Stimulated activated CD4-positive, alpha-beta T cell treated with anti-CD3 and anti-CD28 coated beads, Interleukin-15, amount 100 ng/mL, for 24 hours (primary cell): Measurements from ENCODE around the gene MXD4.

ENCODE experiments used
- DNase-seq: peaks from one replicate; pipeline ENCODE4 v3.0.0-alpha.2; 2020

MXD4 gene

DNA sequence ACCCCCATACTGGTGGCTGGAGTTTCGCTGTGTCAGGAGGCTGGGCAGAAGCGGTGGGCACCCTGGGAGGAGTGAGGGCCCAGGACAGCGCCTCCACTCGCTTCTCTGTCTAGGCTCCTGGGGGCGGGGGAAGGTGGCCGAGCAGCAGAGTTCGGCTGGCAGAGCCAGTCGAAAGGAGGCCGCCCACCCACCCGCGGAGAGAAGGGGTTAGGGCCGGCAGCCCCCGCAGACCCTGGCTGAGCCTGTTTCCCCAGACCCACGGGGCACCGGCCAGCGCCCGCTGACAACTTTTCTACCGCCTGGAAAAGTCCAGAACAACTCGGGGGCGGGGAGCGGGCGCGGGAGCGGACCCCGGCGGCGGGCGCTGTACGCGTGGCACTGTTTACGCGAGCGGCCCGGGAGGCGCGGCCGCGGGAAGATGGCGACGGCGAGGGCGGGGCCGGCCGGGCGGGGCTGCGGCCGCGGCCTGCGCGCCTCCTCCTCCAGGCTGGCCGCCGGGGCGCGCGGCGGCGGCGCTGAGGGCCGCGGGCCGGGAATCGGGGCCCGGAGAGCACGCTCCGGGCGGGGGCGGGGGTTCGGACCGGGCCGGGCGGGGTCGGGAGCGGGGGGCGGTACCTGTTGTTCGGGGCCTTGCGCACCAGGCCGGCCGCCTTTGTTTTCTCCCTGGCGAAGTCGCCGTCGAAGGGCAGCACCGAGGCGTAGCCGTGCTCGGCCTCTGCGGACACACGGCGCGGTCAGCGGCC, 628 bp downstream of the MXD4 start:
- peak; percentile 71 for DNase-seq

DNA sequence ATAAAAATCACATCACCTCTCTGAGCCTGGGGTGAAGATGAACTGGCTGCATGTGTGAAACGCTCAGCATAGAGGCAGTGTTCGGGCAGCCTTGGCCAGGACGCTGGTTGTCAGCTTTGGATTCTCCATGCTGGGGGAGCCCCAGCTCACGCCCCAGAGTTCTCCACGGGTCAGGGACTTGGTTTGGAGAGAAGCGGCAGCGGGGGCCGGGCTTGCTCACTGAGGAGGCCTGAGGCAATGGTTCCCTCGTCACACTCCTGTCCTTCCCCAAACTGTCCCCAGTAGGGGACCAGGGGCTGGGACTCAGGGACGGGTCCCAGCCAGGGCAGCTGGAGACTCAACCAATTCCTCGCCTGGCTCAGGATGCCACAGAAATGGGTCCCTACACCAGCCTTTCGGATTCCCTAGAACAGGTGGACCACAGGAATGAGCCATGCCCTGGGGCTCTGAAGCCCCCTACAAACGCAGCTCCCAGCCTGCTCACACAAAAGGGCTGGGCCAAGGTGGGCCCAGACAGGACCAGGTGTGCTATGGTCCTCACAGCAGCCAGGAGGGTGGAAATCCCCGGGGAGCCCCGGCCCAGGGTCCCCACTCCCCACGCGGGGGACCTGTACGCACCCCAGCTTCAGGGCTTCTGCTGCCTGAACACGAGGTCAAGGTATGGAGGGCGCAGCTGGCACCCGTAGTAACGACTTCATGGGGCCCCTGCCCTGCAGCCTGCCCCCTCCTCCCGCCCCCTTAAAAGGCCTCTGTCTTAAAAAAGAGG, 1.4 kb downstream of the MXD4 start:
- DNase-seq = no peak

DNA sequence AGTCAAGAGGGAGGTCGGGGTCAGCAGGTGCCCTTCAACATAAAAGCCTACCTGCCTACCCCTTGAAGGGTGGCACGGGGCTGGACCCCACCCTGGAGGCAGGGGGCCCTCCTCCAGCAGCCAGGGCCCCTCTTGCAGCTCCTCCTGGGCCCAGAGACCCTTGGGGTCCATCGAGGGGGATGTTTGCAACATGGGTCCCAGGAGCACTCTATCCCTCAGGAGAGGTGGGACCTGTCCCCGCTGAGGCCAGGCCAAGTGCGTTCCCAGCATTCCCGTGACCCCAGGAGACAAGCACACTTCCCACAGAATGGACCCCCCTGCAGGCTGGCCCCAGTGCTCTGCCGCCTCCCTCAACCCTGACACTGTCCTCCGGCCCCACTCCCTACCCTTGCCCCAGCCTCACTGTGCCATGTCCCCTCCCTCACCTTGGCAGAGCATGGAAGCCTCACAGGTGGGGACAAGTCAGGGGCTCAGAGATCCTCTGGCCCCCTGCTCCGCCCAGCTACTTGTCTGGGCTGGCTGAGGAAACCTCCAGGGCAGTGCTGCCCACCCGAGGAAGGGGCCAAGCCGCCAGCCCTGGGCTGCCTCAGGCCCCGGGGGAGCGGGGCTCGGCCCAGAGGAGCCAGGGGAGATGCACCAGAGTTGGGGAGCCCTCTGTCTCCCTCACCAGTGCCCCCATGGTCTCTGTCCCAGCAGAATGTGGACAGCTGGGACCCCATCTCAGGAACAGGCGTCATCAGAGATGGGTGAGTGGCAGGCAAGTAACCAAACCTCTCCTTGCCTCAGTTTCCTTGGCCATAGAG, 2.2 kb downstream of the MXD4 start:
- DNase-seq = peak; percentile 1

DNA sequence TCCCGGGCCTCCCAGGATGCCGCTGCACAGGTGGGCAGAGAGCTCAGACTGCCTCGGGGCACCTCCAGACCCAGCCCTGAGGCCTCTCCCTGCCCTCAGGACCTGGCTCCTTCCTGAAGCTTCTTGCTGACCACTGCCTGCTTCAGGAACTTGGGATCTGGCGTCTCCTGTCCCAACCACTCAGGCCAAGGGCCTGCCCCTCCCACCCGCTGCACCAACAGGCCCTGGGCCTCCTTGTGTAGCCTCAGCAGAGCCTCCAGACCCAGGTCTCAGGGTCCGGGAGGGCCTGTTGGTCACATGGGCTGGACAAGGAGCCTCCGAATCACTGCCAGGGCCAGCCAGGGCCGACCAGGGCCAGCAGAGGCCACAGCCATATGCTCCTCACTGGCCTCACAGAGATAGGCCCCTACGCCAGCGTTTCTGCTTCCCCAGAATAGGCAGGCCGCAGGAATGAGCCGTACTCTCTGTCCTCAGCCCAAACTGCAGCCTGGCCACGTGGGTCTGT, 2.8 kb downstream of the MXD4 start:
- DNase-seq = no peak

DNA sequence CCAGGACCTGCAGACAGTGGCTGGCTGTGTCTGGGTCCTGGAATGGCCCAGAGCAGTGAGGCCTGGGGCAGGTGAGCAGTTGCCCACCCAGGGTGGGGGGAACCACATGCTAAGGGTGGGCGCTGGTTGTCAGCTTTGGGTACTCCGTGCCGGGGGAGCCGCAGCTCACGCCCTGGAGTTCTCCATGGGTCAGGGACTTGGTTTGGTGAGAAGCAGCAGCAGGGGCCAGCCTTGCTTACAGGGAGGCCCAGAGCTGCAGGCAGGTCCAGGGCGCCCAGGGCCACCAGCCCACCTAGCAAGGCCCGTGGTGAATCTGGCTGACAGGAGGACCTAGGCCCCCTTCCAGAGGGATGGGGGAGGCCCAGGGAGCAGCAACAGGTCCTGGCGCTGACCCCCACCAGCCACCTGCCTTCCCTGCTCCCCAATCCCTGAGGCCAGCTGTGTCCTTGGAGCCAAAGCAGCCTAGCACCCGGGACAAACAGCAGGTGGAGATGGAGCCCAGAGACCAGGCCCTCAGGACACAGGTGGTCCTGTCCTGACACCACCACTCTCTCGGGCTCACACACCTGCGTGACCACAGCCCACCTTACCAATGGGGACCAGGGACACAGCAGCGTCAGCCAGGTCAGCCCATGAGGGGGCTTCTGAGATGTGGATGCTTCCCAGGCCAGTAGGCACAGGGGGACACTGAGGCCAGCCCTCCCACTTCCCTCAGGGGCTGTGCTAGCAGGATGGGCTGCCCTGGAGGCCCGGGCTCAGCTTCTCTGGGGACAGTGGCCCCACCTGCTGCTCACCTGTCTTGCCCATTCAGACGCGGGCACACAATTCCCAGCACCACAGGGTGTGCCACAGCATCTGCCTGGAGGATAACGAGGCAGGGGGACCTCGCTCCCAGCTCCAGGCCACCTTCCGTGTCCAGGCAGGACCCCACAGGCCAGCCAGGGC, 3.5 kb downstream of the MXD4 start:
- peak; percentile 1 for DNase-seq

DNA sequence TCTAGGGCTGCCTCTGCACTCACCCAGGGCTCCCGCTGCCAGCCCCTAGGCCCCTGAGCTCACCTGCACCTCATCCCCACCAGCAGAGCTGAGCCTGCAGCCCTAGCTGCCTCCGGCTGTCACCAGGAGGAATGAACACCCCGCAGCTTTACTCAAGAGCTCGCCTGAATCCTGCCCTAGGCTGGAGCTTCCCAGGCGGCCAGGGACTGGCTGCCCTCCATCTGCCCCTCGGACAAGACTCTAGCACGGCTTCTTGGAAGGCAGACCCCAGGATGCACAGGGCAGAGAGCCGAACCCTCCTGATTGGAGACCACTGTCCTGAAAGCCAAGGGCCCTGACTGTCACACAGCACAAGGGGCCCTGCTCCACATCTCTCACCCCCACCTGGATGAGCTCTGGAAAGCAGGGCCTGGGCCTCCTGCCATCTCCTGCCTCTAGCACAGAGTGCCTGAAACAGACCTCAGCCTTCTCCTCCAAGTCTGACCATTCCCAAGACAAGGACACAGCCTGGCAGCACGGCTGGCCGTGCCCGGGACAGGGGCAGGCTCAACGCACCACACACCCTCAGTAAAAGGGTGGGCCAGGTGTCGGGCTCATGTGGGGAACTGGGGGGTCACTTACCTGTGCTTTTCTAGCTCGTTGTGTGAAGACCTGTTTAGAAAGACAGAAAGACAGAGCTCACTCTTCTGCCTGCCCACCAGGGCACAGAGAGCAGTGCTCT, 4.4 kb downstream of the MXD4 start:
- no peak for DNase-seq

DNA sequence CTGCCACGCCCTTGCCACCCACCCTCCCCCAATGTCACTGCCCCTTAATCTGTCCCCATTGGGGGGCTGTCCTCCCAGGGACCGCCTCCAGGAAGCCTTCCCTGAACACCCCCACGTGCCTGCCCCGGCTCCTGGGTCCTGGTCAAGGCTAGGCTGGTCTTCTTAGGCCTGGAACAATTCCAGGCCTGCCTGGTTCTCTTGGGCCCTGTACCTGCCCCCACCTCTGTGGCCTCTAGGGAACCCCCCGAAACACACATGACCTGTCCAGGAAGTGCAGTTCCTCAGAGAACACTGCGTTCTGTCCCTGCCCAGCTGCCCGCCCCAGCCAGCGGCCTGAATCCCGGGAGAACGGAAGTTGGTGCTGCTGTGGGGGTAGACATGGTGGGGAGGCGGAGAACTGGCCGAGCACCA, 5.1 kb downstream of the MXD4 start:
- DNase-seq = no peak

DNA sequence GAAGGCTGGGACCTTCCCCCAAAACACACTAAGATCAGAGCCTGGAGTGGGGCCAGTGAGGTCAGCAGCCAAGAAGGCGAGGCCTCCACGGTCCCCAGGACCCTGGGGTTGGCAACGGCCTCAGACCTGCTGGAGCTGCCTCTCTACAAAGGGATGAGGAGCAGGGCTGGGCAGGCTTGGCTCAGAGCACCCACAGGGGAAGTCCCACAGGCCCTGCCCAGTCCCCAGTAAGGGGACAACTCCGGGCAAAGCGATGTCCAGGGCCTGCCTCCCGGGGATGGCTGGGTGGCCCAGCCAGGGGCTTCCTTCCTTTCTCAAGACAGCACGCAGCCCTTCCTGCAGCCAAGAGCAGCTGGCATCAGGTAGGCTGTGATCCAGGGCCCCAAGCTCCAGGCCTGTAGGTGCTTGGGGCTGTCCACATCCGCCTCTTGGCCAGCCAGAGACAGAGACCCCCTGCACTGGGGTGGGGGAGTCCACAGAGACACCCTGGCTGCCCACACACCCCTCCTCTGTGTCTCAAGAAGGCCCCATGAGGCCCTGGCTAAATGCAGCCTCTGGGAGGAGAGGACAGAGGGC, 5.7 kb downstream of the MXD4 start:
- DNase-seq = peak; percentile 1

DNA sequence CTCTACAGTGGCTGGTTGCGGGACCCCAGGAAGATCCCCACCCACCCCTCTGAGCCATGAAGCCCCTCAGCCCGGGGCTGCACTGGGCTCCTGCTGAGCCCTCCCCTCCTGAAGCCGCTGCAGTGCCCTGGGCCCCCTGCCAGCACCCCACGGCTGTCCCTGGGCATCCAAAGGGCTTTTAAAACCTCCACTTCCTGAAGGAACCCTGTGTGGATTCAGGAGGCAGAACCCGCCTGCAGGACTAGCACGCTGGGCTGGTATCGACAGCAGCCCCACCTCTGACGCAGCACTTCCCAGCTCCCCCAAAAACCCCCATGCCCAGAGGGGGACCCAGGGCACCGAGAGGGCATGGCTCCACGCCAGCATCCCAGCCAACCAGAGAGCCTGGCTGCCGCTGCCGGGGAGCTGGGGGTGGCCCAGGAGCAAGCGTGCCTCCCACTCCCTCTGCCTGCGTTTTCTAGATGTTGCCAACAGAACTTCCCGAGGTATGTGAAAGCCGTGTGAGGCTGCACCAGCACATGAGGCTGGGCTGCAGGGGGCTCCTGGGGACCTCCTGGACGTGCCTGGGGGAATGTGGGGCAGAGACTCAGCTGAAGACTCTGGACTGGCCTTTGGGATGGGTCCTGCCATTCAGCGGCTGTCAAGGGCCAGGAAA, 6.3 kb downstream of the MXD4 start:
- peak; percentile 1 for DNase-seq

DNA sequence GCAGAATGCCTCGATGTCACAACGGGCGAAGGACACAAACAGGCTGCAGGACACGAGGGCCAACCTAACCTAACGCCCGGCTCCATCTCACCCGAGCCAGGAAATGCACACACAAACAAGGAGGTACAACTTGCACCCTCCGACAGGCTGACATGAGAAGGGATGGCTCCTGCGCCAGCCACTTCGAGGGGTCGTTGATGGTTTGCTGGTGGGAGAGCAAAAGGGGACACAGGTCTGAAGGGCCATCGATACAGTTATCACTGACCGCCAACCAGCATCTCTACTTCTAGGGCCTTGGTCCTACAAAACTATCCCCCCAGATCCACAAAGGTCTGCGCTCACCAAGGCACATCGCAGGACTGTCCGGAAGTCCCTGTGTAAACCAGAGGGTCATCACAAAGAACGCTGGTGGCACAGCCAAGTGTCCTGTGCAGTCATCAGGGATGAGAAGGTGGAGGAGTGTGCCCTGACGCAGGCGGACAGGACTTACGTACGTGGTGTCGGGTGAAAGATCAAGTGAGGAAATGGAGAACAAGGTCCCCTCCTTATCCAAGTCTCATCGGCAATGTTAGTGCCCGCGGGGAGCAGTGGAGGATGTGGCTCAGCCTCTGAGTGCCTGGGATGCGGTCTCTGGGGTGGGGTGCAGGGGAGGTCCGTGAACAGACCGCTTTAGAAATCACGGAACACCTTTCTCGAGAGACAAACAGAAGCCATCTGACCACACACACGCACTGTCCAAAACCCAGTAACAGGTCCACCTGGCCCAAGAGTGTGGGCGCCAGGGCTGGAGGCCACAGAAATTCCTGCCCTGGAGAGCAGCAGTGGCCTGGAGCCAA, 7.0 kb downstream of the MXD4 start:
- DNase-seq = no peak

DNA sequence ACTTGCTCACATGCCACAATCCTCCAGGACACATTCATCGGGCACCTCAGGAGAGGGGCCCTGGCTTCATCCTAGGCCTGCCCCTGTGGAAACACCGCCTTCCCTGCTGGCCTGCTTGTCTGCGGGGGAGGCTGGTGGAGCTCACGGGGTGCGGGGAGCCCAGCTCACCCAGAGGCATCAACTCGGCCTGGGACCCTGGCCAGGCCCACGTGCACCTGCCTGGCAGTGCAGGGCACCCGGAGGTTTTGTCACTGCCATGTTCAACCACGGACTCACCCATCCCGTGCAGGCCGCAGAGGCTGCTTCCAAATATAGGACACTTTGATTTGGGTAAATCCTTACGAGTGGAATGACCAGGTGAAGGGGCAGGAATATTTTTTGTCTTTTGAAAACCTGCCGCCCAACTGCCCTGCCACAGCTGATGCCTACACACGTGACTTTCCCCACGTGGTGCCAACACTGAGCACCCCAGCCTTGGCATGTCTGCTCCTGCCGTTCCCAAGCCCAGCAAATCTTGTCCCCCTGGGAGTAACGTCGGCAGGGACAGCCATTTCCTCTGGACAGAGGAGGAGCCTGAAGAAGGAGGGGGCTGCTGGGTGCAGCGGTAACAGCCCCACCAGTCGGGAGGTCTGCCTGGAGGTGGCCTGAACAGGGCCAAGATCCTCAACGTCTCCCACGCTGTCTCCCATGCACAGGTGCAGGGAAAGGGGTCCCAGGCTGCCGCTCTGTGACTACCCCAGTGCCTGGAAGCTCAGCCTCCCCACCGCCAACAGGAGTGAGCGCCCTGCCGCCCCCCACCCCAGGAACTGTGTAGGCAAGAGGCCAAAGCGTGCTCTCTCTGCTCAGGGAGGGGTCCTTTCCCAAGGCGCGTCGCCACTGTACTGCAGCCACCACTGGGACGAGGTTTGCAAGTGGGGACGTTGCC, 8.5 kb downstream of the MXD4 start:
- peak; percentile 0 for DNase-seq

DNA sequence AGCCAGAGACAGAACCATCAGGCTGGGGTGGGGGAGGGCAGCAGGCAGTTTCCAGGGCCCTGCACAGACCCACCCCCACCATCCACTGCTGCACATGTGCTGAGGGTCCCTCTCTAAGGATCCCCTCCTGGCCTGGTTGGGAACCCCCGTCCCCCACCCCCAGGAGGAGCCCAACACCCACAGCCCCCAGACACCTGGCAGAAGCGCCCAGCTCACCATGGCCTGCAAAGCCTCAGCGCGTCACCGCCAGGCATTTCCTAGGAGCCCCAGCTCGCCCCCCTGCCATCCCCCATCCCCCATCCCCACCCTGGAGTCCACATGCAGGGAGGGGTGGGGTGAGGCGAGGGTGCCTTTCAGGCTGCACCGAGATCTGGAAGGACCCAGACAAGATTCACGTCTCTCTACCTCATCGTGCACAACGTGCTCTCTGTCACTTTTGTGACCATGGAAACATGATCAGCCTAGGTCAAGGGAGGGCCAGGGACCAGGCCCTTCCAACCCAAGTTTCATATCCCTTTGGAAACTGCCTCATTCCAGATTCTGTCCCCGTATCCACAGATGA, 9.3 kb downstream of the MXD4 start:
- DNase-seq = peak; percentile 0

DNA sequence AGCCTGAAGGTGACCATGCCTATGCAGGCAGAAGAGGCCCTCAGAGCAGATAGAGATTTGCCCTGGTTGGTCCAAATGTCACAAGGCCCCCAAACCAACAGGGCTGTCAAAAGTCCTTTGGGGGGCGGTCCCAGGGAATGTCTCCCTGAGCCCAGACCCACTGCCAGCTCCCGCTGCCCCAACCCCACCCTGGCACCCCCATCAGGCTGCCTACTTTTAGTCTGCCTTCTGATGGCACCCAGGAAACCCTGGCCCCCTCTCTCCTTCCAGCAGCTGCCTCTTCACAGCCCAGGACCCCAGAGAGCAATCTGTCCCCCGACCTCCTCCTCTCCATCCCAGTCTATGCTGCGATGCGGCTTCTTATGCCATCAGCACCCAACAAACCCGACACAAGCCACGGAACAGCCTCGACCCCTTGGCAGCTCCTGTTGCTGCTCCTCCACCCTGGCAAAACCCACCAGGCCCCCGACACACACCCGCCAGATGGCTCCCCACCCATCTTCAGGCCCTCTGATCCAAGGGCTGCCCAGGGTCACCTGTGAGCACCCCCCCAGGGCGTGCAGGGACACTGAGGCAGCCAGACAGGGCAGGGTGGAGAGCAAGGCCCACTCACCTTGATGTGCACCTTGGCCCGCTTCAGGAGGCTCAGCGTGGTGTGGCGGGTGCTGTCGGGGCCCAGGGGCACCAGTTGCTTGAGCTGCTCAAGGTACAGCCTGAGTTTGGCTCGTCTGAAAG, 9.9 kb downstream of the MXD4 start:
- DNase-seq = peak; percentile 0

DNA sequence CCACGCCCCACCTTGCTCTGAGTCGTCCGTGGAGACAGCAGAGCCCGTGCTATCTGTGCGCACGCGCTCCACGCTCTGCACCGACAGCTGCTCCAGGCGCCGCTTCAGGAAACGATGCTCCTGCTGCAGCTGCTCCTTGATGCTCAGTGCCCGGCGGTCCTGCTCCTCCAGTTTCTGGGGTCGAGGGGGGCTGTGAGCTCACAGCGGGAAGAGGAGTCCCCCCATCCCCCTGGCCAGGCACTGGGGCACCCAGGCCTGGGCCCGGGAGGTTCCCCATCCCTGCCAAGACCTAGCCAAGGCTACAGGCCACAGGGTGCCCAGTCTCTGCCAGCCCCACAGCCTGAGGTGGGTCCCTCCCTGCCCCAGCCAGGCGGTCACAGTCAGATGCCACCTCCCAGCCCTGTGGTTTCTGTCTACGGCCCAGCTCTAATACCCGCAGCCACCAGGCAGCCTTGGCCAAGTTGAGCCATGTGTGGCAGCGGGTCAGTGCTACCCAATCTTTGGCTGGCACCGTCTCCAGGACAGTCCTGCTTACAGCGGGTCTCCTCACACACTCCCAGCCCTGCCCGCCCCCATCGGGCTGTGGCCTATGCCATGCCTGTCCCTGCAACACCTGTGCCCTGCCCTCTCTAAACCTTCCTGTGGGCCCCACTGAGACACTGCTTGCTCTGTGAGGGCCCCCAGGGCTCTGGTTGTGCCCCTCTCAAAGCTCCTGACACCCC, 10.7 kb downstream of the MXD4 start:
- DNase-seq = peak; percentile 0

DNA sequence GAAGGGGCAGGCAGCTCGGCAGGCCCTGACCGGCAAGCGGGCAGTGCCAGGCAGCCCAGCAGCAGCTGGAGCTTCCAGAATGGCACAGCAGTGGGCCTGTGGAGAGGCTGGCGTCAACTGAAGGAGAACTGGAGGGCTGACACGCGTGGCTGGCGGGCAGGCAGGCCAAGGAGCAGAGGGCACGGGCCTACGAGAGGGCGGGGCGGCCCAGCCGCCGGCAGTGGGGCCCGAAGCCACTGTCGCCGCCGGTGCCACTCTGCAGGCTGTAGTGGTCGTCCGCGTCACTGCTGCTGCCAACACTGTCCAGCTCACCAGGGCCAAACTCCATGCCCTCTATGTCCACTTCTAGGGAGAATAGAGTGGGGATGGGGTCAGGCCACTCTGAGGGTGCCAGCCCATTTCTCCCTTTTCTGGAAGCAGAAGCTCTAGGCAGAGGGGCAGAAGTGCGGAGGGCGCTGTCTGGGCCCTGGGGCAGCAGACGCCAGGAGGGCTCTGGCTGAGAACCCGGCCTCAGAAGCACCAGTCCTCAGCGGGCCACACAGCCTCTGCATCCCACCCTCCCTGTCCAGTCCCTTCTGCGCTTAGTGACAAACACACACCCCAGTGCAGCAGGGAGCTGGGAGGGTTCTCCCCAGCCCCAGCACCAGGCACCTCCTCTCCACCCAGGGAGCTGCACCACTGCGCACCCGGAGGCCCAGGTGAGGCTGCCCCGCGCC, 11.4 kb downstream of the MXD4 start:
- peak; percentile 1 for DNase-seq
